IMR-90 (cell line): ENCODE results near the gene NXF2. TPM values are rescaled to one million over a fixed set of nuclear protein-coding genes. Genes with fewer than 3 reads are reported as not detected.
"Not testable (repeated sequence)": the region's sequence is repeated elsewhere in the genome, so short reads cannot be mapped to it uniquely, and the experiment has no call there.

Source experiments
- ATAC-seq: fragments of 200-7000 bp; cut with Tn5 transposase; 2 replicates; pipeline ENCODE4 v1.9.1; 2020; ENCODE audit warnings: low read depth, mild to moderate bottlenecking, moderate library complexity
- BruUV-seq: library from RNA; stranded (reverse); fragments of 400-500 nt; replicated peaks from 2 replicates; lab custom pipeline; 2021; lab: Mats Ljungman, UMichigan
- CTCF ChIA-PET: fragments of 300-600 bp; formaldehyde crosslinking; extraction: SDS; loops from one replicate; lab custom pipeline; 2021; ENCODE audit warnings: antibody characterized with exemption; lab: Yijun Ruan, JAX
- POLR2A ChIA-PET: fragments of 300-600 bp; sonication (Branson Sonifier 250); formaldehyde crosslinking; loops from one replicate; lab custom pipeline; 2022; ENCODE audit warnings: antibody characterized with exemption; ENCODE audit not compliant: unreplicated experiment; lab: Charles Lee
- DNase-seq: peaks from one replicate; pipeline ENCODE4 v3.0.0; 2013
- H2AFZ ChIP-seq: replicated peaks from 2 replicates; pipeline ENCODE3; 2013; ENCODE audit warnings: low read length, mild to moderate bottlenecking; ENCODE audit not compliant: poor library complexity
- H2AK5ac ChIP-seq: 2 replicates; pipeline ENCODE4 v1.6.1; 2013; ENCODE audit warnings: low read depth, low read length, inconsistent platforms
- H2AK9ac ChIP-seq: replicated peaks from 2 replicates; pipeline ENCODE3; 2013; ENCODE audit warnings: mild to moderate bottlenecking, low read depth, low read length, moderate library complexity; ENCODE audit not compliant: poor library complexity
- H2BK120ac ChIP-seq: 2 replicates; pipeline ENCODE4 v1.6.1; 2013; ENCODE audit warnings: low read depth, low read length, inconsistent platforms
- H2BK15ac ChIP-seq: 3 replicates; pipeline ENCODE4 v1.6.1; 2013; ENCODE audit warnings: low read depth, low read length, inconsistent platforms
- H2BK20ac ChIP-seq: 2 replicates; pipeline ENCODE4 v1.6.1; 2013; ENCODE audit warnings: low read depth, mild to moderate bottlenecking, inconsistent platforms, low read length, moderate library complexity
- H2BK5ac ChIP-seq: 2 replicates; pipeline ENCODE4 v1.6.1; 2013; ENCODE audit warnings: mild to moderate bottlenecking, low read depth, low read length, inconsistent platforms; ENCODE audit not compliant: poor library complexity, severe bottlenecking
- H3K14ac ChIP-seq: replicated peaks from 2 replicates; pipeline ENCODE4 v1.6.1; 2013; ENCODE audit warnings: low read depth, low read length, inconsistent platforms
- H3K18ac ChIP-seq: 2 replicates; pipeline ENCODE4 v1.6.1; 2013; ENCODE audit warnings: low read depth, low read length, control low read depth
- H3K23ac ChIP-seq: 2 replicates; pipeline ENCODE4 v1.6.1; 2013; ENCODE audit warnings: low read depth, low read length, inconsistent platforms
- H3K27ac ChIP-seq: 2 replicates; pipeline ENCODE4 v1.5.1; 2013; ENCODE audit warnings: mild to moderate bottlenecking, control low read depth, low read length; ENCODE audit not compliant: insufficient read depth
- H3K27me3 ChIP-seq: 2 replicates; pipeline ENCODE4 v1.6.1; 2013; ENCODE audit warnings: low read length; ENCODE audit not compliant: control insufficient read depth, insufficient read depth
- H3K36me3 ChIP-seq: 2 replicates; pipeline ENCODE4 v1.6.1; 2013; ENCODE audit warnings: low read length, mixed read lengths; ENCODE audit not compliant: control insufficient read depth, insufficient read depth
- H3K4ac ChIP-seq: 2 replicates; pipeline ENCODE4 v1.6.1; 2013; ENCODE audit warnings: low read depth, low read length, inconsistent platforms
- H3K4me1 ChIP-seq: 2 replicates; pipeline ENCODE4 v1.6.1; 2013; ENCODE audit warnings: low read length, mixed read lengths; ENCODE audit not compliant: control insufficient read depth, insufficient read depth
- H3K4me2 ChIP-seq: 2 replicates; pipeline ENCODE4 v1.6.1; 2013; ENCODE audit warnings: low read depth, mild to moderate bottlenecking, control low read depth, low read length, moderate library complexity
- H3K4me3 ChIP-seq: 2 replicates; pipeline ENCODE4 v1.5.1; 2013; ENCODE audit warnings: low read depth, mild to moderate bottlenecking, control low read depth, low read length, moderate library complexity; ENCODE audit not compliant: insufficient read depth
- H3K56ac ChIP-seq: 2 replicates; pipeline ENCODE4 v1.6.1; 2013; ENCODE audit warnings: low read length, inconsistent platforms; ENCODE audit not compliant: insufficient read depth; ENCODE audit errors: extremely low read depth
- H3K79me1 ChIP-seq, 2 experiments: 2 replicates each; pipeline ENCODE4 v1.6.1; 2013; ENCODE audit warnings: low read length in 2 of 2, inconsistent platforms in 1 of 2, low read depth in 1 of 2
- H3K9ac ChIP-seq: 2 replicates; pipeline ENCODE4 v1.6.1; 2013; ENCODE audit warnings: low read depth, low read length, control low read depth
- H3K9me1 ChIP-seq: 2 replicates; pipeline ENCODE4 v1.6.1; 2013; ENCODE audit warnings: low read length, inconsistent platforms; ENCODE audit not compliant: insufficient read depth
- H3K9me3 ChIP-seq: 2 replicates; pipeline ENCODE4 v1.6.1; 2013; ENCODE audit warnings: low read length; ENCODE audit not compliant: control insufficient read depth, insufficient read depth
- H4K20me1 ChIP-seq: 2 replicates; pipeline ENCODE4 v1.6.1; 2013; ENCODE audit warnings: low read length, inconsistent platforms; ENCODE audit not compliant: insufficient read depth
- H4K5ac ChIP-seq: 2 replicates; pipeline ENCODE4 v1.6.1; 2013; ENCODE audit warnings: mild to moderate bottlenecking, low read depth, low read length, control low read depth
- H4K8ac ChIP-seq, 2 experiments: 2 replicates each; pipeline ENCODE4 v1.6.1; 2013; ENCODE audit warnings: low read depth in 2 of 2, low read length in 2 of 2, control low read depth in 1 of 2, inconsistent platforms in 1 of 2
- H4K91ac ChIP-seq: 2 replicates; pipeline ENCODE4 v1.6.1; 2013; ENCODE audit warnings: low read depth, low read length, inconsistent platforms; ENCODE audit not compliant: insufficient read depth
- WGBS, 2 experiments: methylation state at CpG; one replicate each; pipeline versions ENCODE4 v1.1.5 to v1.1.7; 2013; ENCODE audit warnings: missing lambda C conversion rate in 2 of 2; ENCODE audit not compliant: insufficient read length in 1 of 2; ENCODE audit errors: extremely low coverage in 2 of 2; 5-methylcytosine and 5-hydroxymethylcytosine counted together
- dilution Hi-C: fragments of 300-500 bp; cut with HindIII; formaldehyde crosslinking; loops from one replicate; pipeline ENCODE4 v1.14.3; 2018; ENCODE audit warnings: low sequenced_read_pairs; ENCODE audit not compliant: unreplicated experiment
- in situ Hi-C: fragments of 300-500 bp; cut with MboI; formaldehyde crosslinking; loops from 3 replicates; pipeline ENCODE4 v1.14.3; 2019; ENCODE audit warnings: low sequenced_read_pairs, inconsistent platforms, mixed read lengths
- intact Hi-C: fragments of 100-400 bp; cut with micrococcal nuclease; formaldehyde crosslinking; loops from 2 replicates; pipeline ENCODE4 v1.10.0; 2022
- polyA plus RNA-seq, 3 experiments: library from polyadenylated mRNA; depleted of rRNA; stranded (reverse); fragments of >200 nt; gene quantifications; 2 replicates each; pipeline ENCODE4 v1.2.3, GENCODE V29; 2012; ENCODE audit warnings: low replicate concordance in 1 of 3
- total RNA-seq: library from RNA; depleted of rRNA; stranded (reverse); fragments of >200 nt; gene quantifications from 2 replicates; pipeline ENCODE4 v1.2.3, GENCODE V29; 2012

NXF2 gene
- total and polyA plus RNA-seq, 2 of the 4 experiments (the other 2 are of a cell fraction) = not detected

GRCh38 chrX:102235678-102236077 is 11.3 kb upstream of the NXF2 start:
- H2AK5ac ChIP-seq, H3K14ac ChIP-seq, H3K9ac ChIP-seq, H3K4me2 ChIP-seq, H4K20me1 ChIP-seq, H3K27ac ChIP-seq, H4K91ac ChIP-seq, H2BK15ac ChIP-seq, H3K9me3 ChIP-seq, in situ Hi-C loops, CTCF ChIA-PET, BruUV-seq, H2BK120ac ChIP-seq, H3K4me1 ChIP-seq, H3K23ac ChIP-seq, DNase-seq, H2BK5ac ChIP-seq, ATAC-seq, H2AK9ac ChIP-seq, H3K56ac ChIP-seq, intact Hi-C loops, H2AFZ ChIP-seq, H2BK20ac ChIP-seq, H3K4me3 ChIP-seq, H4K8ac ChIP-seq, H4K5ac ChIP-seq, H3K27me3 ChIP-seq, H3K79me1 ChIP-seq, POLR2A ChIA-PET, H3K9me1 ChIP-seq, H3K18ac ChIP-seq, H3K4ac ChIP-seq, H3K36me3 ChIP-seq, dilution Hi-C loops: not testable (repeated sequence)
- WGBS, 2 experiments = no CpG with 5 or more reads among the region's 7 CpGs

GRCh38 chrX:102240265-102240664 is 6.7 kb upstream of the NXF2 start:
- not testable (repeated sequence) for BruUV-seq, H3K4me1 ChIP-seq
- WGBS, 2 experiments = no CpG with 5 or more reads among the region's 15 CpGs

More at GRCh38 chrX:102240265-102240664, 6.7 kb upstream of the NXF2 start:
- H2AK5ac ChIP-seq, H3K4ac ChIP-seq, H3K18ac ChIP-seq, H2AFZ ChIP-seq, POLR2A ChIA-PET, intact Hi-C loops, H2BK20ac ChIP-seq, H3K56ac ChIP-seq, H2BK5ac ChIP-seq, in situ Hi-C loops, H3K9me3 ChIP-seq, H3K27me3 ChIP-seq, H4K5ac ChIP-seq, H3K36me3 ChIP-seq, dilution Hi-C loops, H3K9ac ChIP-seq, ATAC-seq, H3K4me2 ChIP-seq, CTCF ChIA-PET, H2AK9ac ChIP-seq, H2BK120ac ChIP-seq, H3K79me1 ChIP-seq, H3K4me3 ChIP-seq, H4K8ac ChIP-seq, H3K27ac ChIP-seq, H4K91ac ChIP-seq, H3K9me1 ChIP-seq, H4K20me1 ChIP-seq, DNase-seq, H3K23ac ChIP-seq, H3K14ac ChIP-seq, H2BK15ac ChIP-seq: not testable (repeated sequence)
